Esophagus muscularis mucosa (tissue), 3 donors: ENCODE data around the gene HK1.

Experiments used
- POLR2A ChIP-seq: fragments of 450-650 bp; IDR thresholded peaks from one replicate; pipeline ENCODE4 v1.6.1; 2017; ENCODE audit warnings: antibody characterized with exemption, moderate library complexity, mild to moderate bottlenecking, low read depth
- TF ChIP-seq, protein P1 (sequence below), 3 experiments: fragments of 200-600 bp in 2 of 3; fragments of 450-650 bp in 1 of 3; sonication (generic) in 2 of 3; IDR thresholded peaks; one replicate each; pipeline ENCODE4 v1.5.1; 2017 to 2019; ENCODE audit warnings: antibody characterized with exemption in 3 of 3, mild to moderate bottlenecking in 2 of 3, moderate library complexity in 1 of 3

DNA sequence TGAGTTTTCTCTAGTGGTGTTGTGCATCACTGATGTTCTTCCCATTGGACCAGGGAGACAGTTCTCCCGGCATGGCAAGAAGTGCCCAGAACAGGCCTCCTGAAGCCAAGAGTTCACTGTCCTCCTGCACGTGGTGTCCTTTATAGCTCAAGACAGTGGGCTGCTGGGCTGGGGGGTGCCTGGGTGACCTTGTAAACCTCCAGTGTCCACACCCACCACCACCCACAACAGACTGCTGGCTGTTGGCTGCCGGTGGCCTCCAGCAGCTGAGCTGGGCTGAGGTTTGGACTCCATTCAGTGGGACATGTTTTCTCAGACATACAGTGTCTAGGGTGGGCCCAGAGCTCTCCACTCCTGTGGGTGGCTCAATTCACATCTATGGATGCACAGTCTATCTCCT, 42.2 kb downstream of the HK1 start:
- TF ChIP-seq POLR2A = no peak
- TF ChIP-seq, protein P1, sequence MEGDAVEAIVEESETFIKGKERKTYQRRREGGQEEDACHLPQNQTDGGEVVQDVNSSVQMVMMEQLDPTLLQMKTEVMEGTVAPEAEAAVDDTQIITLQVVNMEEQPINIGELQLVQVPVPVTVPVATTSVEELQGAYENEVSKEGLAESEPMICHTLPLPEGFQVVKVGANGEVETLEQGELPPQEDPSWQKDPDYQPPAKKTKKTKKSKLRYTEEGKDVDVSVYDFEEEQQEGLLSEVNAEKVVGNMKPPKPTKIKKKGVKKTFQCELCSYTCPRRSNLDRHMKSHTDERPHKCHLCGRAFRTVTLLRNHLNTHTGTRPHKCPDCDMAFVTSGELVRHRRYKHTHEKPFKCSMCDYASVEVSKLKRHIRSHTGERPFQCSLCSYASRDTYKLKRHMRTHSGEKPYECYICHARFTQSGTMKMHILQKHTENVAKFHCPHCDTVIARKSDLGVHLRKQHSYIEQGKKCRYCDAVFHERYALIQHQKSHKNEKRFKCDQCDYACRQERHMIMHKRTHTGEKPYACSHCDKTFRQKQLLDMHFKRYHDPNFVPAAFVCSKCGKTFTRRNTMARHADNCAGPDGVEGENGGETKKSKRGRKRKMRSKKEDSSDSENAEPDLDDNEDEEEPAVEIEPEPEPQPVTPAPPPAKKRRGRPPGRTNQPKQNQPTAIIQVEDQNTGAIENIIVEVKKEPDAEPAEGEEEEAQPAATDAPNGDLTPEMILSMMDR (IDR thresholded peaks at IDR 0.05) = no peak
